ENCODE data around the gene TOP3B. TPM values are rescaled to one million over a fixed set of nuclear protein-coding genes. Genes with fewer than 3 reads are reported as not detected.

Gene TOP3B
- total RNA-seq, 1 experiment from 2014 or later: 23.9 TPM

- Histone ChIP-seq H3K27me3 (ENCODE audit: insufficient read depth, low read depth) (no peaks in the 10 kb centered on the region), H3K4me2 (peak overlapping the region; percentile 88), H4K20me1 (ENCODE audit: insufficient read depth) (no peaks in the 10 kb centered on the region), H3K9me3 (ENCODE audit: insufficient read depth, low read depth) (no peaks in the 10 kb centered on the region), H3K79me2 (ENCODE audit: low read depth) (peaks cover 20% of the 10 kb centered on the region), H3K27ac (no peak overlapping the region), H3K36me3 (ENCODE audit: low read depth) (no peaks in the 10 kb centered on the region), H3K4me1 (replicated peaks; ENCODE audit: insufficient read depth) (no peaks in the 10 kb centered on the region), H3F3A (ENCODE audit: insufficient read depth, low read depth) (no peaks in the 10 kb centered on the region), H2AFZ (peak overlapping the region; percentile 91), H3K9me2 (ENCODE audit: insufficient read depth) (no peaks in the 10 kb centered on the region), H3K4me3 (peak overlapping the region; percentile 83)
- DNase-seq: no peak
- ChIA-PET POLR2A (ENCODE audit: unreplicated experiment) (no interaction called here), CTCF (interaction anchor here (1.2 kb wide), 1 partner anchor 9 kb away, joined by 4 read pairs; no protein-coding TSS in a partner anchor)
- TF ChIP-seq EZH2 (IDR thresholded peaks at IDR 0.05; ENCODE audit: low read depth) (no peak), CTCF (conservative IDR thresholded peaks at IDR 0.05) (no peak)
- BruUV-seq (replicated peaks): no TSS peak
- intact Hi-C loops (cut with micrococcal nuclease; ENCODE audit: unreplicated experiment): no loop called here
Observed at GRCh38 chr22:21981874-21982273, 713 bp downstream of the TOP3B start.

GRCh38 chr22:21980547-21980946 lies 2.0 kb downstream of the TOP3B start:
- Histone ChIP-seq H3K27ac (no peak overlapping the region), H3K79me2 (ENCODE audit: low read depth) (peaks cover 20% of the 10 kb centered on the region), H4K20me1 (ENCODE audit: insufficient read depth) (no peaks in the 10 kb centered on the region), H3K9me3 (ENCODE audit: insufficient read depth, low read depth) (no peaks in the 10 kb centered on the region), H3K27me3 (ENCODE audit: insufficient read depth, low read depth) (no peaks in the 10 kb centered on the region), H3K9me2 (ENCODE audit: insufficient read depth) (no peaks in the 10 kb centered on the region), H3K4me3 (no peak overlapping the region), H3K36me3 (ENCODE audit: low read depth) (no peaks in the 10 kb centered on the region), H2AFZ (no peak overlapping the region), H3K4me1 (replicated peaks; ENCODE audit: insufficient read depth) (no peaks in the 10 kb centered on the region), H3K4me2 (no peak overlapping the region), H3F3A (ENCODE audit: insufficient read depth, low read depth) (no peaks in the 10 kb centered on the region)
- no TSS peak for BruUV-seq (replicated peaks)
- ChIA-PET CTCF (interaction anchor here (0.6 kb wide), 1 partner anchor 28 kb away, joined by 4 read pairs; the partner anchor contains the start of gene PPM1F), POLR2A (ENCODE audit: unreplicated experiment) (no interaction called here)
- DNase-seq: no peak
- TF ChIP-seq EZH2 (IDR thresholded peaks at IDR 0.05; ENCODE audit: low read depth) (no peak), CTCF (conservative IDR thresholded peaks at IDR 0.05) (no peak)
- intact Hi-C loops (cut with micrococcal nuclease; ENCODE audit: unreplicated experiment): no loop called here

- Histone ChIP-seq H3K4me1 (replicated peaks; ENCODE audit: insufficient read depth) (no peaks in the 10 kb centered on the region), H3K4me3 (no peak overlapping the region)
- BruUV-seq (replicated peaks): no TSS peak
Observed at GRCh38 chr22:21978564-21979386, 3.8 kb downstream of the TOP3B start.

More at GRCh38 chr22:21978564-21979386, 3.8 kb downstream of the TOP3B start:
- H3K9me3 ChIP-seq (ENCODE audit: insufficient read depth, low read depth): no peaks in the 10 kb centered on the region
- H3K4me2 ChIP-seq: no peak overlapping the region
- no peaks in the 10 kb centered on the region for H3K36me3 ChIP-seq (ENCODE audit: low read depth)
- ChIA-PET CTCF (interaction anchor here (0.5 kb wide), 1 partner anchor 26 kb away, joined by 6 read pairs; the partner anchor contains the start of gene PPM1F), POLR2A (ENCODE audit: unreplicated experiment) (no interaction called here)
- H3K79me2 ChIP-seq (ENCODE audit: low read depth): peaks cover 20% of the 10 kb centered on the region
- no peaks in the 10 kb centered on the region for H3F3A ChIP-seq (ENCODE audit: insufficient read depth, low read depth)
- H2AFZ ChIP-seq: no peak overlapping the region
- intact Hi-C loops (cut with micrococcal nuclease; ENCODE audit: unreplicated experiment): no loop called here
- H3K27me3 ChIP-seq (ENCODE audit: insufficient read depth, low read depth): no peaks in the 10 kb centered on the region
- no peaks in the 10 kb centered on the region for H4K20me1 ChIP-seq (ENCODE audit: insufficient read depth)
- H3K27ac ChIP-seq: no peak overlapping the region
- no peak for DNase-seq
- no peak for TF ChIP-seq CTCF (conservative IDR thresholded peaks at IDR 0.05)
- no peak for TF ChIP-seq EZH2 (IDR thresholded peaks at IDR 0.05; ENCODE audit: low read depth)
- no peaks in the 10 kb centered on the region for H3K9me2 ChIP-seq (ENCODE audit: insufficient read depth)

Measured in PC-9 (cell line).